Superior temporal gyrus (tissue), 1 donor: ENCODE measurements around the gene IER3.
"Not testable (repeated sequence)": the region's sequence is repeated elsewhere in the genome, so short reads cannot be mapped to it uniquely, and the experiment has no call there.

Experiments
- DNase-seq: peaks from one replicate; pipeline ENCODE4 v3.0.0-alpha.2; 2016; ENCODE audit errors: extremely low spot score

The IER3 gene

DNA sequence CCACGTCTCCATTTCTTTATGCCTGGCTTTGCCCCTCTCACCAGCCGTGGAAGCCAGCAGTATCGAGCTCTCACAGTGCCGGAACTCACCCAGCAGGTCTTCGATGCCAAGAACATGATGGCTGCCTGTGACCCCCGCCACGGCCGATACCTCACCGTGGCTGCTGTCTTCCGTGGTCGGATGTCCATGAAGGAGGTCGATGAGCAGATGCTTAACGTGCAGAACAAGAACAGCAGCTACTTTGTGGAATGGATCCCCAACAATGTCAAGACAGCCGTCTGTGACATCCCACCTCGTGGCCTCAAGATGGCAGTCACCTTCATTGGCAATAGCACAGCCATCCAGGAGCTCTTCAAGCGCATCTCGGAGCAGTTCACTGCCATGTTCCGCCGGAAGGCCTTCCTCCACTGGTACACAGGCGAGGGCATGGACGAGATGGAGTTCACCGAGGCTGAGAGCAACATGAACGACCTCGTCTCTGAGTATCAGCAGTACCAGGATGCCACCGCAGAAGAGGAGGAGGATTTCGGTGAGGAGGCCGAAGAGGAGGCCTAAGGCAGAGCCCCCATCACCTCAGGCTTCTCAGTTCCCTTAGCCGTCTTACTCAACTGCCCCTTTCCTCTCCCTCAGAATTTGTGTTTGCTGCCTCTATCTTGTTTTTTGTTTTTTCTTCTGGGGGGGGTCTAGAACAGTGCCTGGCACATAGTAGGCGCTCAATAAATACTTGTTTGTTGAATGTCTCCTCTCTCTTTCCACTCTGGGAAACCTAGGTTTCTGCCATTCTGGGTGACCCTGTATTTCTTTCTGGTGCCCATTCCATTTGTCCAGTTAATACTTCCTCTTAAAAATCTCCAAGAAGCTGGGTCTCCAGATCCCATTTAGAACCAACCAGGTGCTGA, 20.3 kb downstream of the IER3 start:
- not testable (repeated sequence) for DNase-seq

GRCh38 chr6:30723159-30723842, 21.0 kb downstream of the IER3 start:
- not testable (repeated sequence) for DNase-seq

GRCh38 chr6:30722280-30723112, 21.9 kb downstream of the IER3 start:
- peak; percentile 95 for DNase-seq

DNA sequence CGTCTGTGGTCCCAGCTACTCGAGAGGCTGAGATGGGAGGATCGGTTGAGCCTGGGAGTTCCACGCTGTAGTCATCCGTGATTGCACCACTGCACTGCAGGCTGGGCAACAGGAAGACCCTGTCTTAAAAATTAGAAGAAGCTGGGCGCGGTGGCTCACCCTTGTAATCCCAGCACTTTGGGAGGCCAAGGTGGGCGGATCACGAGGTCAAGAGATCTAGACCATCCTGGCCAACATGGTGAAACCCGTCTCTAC, 22.4 kb downstream of the IER3 start:
- DNase-seq: not testable (repeated sequence)

GRCh38 chr6:30721198-30722024, 22.9 kb downstream of the IER3 start:
- DNase-seq: peak; percentile 83

GRCh38 chr6:30720738-30721197, 23.6 kb downstream of the IER3 start:
- peak; percentile 57 for DNase-seq

DNA sequence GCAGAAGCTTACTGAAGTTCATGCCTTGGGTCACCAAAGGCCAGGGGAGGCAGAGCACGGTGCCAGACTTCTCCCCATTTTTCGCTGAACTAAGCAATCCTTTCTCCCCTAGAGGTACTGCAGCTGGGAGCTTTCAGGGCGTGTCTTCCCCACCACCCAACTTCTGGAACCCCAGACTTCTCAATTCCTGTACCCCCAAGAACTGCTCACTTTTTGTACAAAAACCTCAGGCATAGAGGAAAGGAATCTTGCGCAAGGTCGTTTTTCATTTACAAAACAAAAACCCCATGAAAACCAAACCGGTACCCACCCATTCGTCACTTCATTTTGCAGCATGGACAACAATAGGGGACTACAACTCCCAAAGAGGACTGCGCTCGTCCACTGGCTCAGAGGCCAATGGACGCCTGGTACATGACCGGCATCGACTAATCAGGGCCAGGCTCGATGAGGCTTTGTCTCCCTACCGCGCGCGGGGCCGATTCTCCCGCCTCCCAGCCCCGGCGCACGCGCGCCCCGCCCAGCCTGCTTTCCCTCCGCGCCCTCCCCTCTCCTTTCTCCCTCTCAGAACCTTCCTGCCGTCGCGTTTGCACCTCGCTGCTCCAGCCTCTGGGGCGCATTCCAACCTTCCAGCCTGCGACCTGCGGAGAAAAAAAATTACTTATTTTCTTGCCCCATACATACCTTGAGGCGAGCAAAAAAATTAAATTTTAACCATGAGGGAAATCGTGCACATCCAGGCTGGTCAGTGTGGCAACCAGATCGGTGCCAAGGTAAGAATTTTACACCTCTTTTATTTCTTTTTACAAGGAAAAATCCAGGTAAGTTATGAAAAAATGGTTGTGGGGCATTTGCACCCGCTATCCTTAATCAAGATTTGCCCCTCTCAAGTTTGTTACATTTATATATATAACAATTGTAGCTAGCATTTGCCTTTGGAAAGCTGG, 24.3 kb downstream of the IER3 start, which contains the start of gene TUBB:
Gene TUBB (plus strand): TSS at position 562 of the 947 bp plus-strand sequence. CDS start 155 bp downstream, at position 717.
- DNase-seq: peak; percentile 98

DNA sequence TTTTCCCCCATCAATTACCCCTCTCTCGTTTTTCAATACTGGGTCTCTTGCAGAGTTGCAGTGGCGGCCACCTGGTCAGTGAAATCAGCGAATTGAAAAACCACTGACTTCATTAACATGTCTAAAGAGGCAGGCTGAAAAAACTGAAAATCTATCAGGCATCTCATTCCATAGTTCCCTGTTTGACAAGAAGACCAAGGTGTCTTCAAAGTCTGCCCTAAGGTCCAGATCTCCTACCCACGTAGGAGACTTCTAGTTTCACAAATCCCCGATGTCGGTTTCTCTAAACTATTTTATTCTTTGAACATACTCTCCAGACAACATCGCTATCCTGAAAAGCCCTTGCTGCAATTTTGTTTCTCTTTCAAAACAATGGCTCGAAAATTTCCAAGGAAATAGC, 25.0 kb downstream of the IER3 start:
- DNase-seq: no peak

DNA sequence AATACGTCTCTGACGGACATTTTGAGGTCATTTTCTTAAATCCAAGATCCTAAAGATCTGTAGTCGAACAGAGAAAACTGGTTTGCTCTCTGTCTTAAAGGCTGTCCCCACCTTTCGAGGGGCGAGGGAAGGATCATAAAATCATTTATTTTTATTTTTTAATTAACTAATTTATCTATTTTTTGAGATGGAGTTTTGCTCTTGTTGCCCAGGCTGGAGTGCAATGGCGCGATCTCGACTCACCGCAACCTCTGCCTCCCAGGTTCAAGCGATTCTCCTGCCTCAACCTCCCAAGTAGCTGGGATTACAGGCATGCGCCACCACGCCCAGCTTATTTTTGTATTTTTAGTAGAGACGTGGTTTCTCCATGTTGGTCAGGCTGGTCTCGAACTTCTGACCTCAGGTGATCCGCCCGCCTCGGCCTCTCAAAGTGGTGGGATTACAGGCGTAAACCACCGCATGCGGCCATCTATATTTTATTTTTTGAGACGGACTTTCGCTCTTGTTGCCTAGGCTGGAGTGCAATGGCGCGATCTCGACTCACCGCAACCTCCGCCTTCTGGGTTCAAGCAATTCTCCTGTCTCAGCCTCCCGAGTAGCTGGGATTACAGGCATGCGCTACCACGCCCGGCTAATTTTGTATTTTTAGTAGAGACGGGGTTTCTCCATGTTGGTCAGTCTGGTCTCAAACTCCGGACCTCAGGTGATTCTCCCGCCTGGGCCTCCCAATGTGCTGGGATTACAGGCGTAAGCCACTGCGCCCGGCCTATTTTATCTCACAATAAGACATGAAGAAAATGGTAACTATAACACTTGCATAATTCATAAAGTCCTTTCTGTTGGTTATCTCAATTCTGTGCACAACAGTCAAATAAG, 26.3 kb downstream of the IER3 start:
- not testable (repeated sequence) for DNase-seq

- peak; percentile 99 for DNase-seq
Observed at GRCh38 chr6:30717129-30717844, 27.1 kb downstream of the IER3 start, which contains the start of gene MDC1. Gene MDC1, minus strand, starts transcription at chr6:30717281. Its CDS starts 2,106 bp downstream, at chr6:30715175.

DNA sequence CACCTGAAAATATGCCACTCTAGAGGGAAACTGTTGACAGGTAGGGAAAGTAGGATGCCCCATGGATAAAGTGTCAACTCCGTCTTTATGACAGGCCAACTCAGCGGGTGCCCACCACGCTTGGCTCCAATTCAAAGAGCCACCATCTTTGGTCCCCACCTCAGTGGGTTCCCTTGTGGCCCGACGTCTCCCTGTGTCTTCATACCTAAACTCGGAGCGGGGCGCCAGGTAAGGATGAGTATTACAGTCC, 27.5 kb downstream of the IER3 start:
- peak; percentile 22 for DNase-seq

- no peak for DNase-seq
Observed at GRCh38 chr6:30714263-30714662, 30.1 kb downstream of the IER3 start.

- no peak for DNase-seq
Observed at GRCh38 chr6:30712441-30712945, 31.9 kb downstream of the IER3 start.

GRCh38 chr6:30711758-30712380, 32.5 kb downstream of the IER3 start:
- no peak for DNase-seq

DNA sequence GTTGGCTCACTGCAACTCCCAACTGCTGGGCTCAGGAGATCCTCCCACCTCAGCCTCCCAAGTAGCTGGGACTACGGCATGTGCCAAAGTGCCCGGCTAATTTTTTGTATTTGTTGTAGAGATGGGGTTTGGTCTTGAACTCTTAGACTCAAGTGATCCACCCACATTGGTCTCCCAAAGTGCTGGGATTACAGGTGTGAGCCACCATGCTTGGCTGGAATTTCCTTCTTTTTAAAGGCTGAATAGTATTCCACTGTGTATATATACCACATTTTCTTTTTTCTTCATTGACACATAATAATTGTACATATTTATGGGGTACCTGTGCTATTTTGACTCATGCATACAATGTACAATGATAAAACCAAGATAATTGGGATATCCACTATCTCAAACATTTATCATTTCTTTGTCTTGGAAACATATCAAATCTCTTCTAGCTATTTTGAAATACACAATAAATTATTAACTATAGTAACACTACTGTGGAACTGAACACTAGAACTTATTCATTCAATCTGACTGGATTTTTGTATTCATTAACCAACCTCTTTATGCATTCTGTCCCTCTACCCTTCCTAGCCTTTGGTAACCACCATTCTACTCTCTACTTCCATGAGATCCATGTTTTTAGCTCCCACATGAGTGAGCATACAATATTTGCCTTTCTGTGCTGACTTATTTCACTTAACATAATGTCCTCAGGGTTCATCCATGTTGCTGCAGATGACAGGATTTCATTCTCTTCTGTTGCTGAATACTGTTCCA, 35.1 kb downstream of the IER3 start:
- no peak for DNase-seq

- DNase-seq: no peak
Observed at GRCh38 chr6:30707281-30707850, 37.0 kb downstream of the IER3 start.

DNA sequence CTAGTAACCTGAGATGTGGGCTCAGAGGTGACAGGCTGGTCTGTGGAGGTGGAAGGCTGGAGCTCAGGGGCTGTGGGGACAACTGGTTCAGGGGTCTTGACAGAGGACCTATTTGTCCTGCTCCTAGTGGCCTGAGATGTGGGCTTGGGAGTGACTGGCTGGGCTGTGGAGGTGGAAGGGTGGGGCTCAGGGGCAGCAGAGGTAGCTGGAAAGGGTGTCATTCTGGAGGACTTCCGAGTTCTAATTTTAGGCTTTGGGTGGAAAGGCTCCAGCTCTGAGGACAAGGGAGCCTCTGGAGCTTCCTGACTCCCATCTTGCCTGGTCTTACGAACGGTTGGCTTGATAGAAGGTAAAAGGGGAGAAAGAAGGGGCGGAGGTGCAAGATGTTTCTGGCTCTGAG, 38.7 kb downstream of the IER3 start:
- DNase-seq: no peak
